ENCODE results near the gene TRABD2B. TPM values are rescaled to one million over a fixed set of nuclear protein-coding genes. Genes with fewer than 3 reads are reported as not detected.
A peak's percentile ranks its signal among the peaks of the same experiment; 100 is the strongest.

TRABD2B gene
- total and polyA plus RNA-seq, 2 of the 13 experiments (the other 11 are each of a cell fraction or from before 2014, with no cell fraction given) = 0.04 TPM; not detected in 1

GRCh38 chr1:47875831-47876586, 121.2 kb downstream of the TRABD2B start (continued):
- TF ChIP-seq ZNF276 (CRISPR knock-in tag; IDR thresholded peaks at IDR 0.05; ENCODE audit: low read depth) (no peak), XBP1 (CRISPR knock-in tag; IDR thresholded peaks at IDR 0.05) (no peak), ZNF792 (CRISPR knock-in tag; IDR thresholded peaks at IDR 0.05) (0 out of 2 replicates have a peak, but pooled peaks have one; percentile 7), PREB (CRISPR knock-in tag; IDR thresholded peaks at IDR 0.05) (no peak), MTA1 (CRISPR knock-in tag; IDR thresholded peaks at IDR 0.05; ENCODE audit: borderline replicate concordance) (no peak), ZNF12 (CRISPR knock-in tag; IDR thresholded peaks at IDR 0.05) (no peak), PHF8 (CRISPR knock-in tag; IDR thresholded peaks at IDR 0.05) (no peak), ZNF777 (CRISPR knock-in tag; IDR thresholded peaks at IDR 0.05) (no peak), ZNF318 (CRISPR knock-in tag; IDR thresholded peaks at IDR 0.05) (no peak), TCF7 (IDR thresholded peaks at IDR 0.05; ENCODE audit: low read depth) (no peak), NCOR1 (IDR thresholded peaks at IDR 0.05; ENCODE audit: borderline replicate concordance, low read length) (peak; percentile 70; the same call in 1 of the 2 replicates), TP53 (CRISPR knock-in tag; conservative IDR thresholded peaks at IDR 0.05) (no peak), TOPORS (CRISPR knock-in tag; IDR thresholded peaks at IDR 0.05) (no peak), ARNT2 (CRISPR knock-in tag; IDR thresholded peaks at IDR 0.05; ENCODE audit: low read depth) (no peak), ATF7 (IDR thresholded peaks at IDR 0.05) (peak; percentile 85), ATF7 (CRISPR knock-in tag; IDR thresholded peaks at IDR 0.05) (no peak), TBL1XR1 (IDR thresholded peaks at IDR 0.05; ENCODE audit: borderline replicate concordance, low read length, partially characterized antibody) (no peak), ZNF564 (CRISPR knock-in tag; IDR thresholded peaks at IDR 0.05) (no peak), PAWR (CRISPR knock-in tag; IDR thresholded peaks at IDR 0.05; ENCODE audit: borderline replicate concordance) (no peak), HMG20B (CRISPR knock-in tag; conservative IDR thresholded peaks at IDR 0.05) (no peak), MXD4 (CRISPR knock-in tag; IDR thresholded peaks at IDR 0.05) (no peak)
